BJ (cell line): ENCODE measurements around the gene LAMA5. TPM values are rescaled to one million over a fixed set of nuclear protein-coding genes. Genes with fewer than 3 reads are reported as not detected.

ENCODE experiments used
- CTCF ChIA-PET: fragments of 350-600 bp; formaldehyde crosslinking; extraction: SDS; loops from one replicate; lab custom pipeline; 2021; ENCODE audit warnings: antibody characterized with exemption, inconsistent platforms; lab: Yijun Ruan, JAX
- POLR2A ChIA-PET: fragments of 300-600 bp; sonication (Branson Sonifier 250); formaldehyde crosslinking; extraction: SDS; loops from one replicate; lab custom pipeline; 2021; ENCODE audit warnings: antibody characterized with exemption; lab: Charles Lee
- DNase-seq: peaks from one replicate; pipeline ENCODE4 v3.0.0-alpha.2; 2011; ENCODE audit warnings: low read depth
- H3K27me3 ChIP-seq: 2 replicates; pipeline ENCODE4 v1.6.0; 2011; ENCODE audit warnings: low read length; ENCODE audit not compliant: control insufficient read depth, insufficient read depth
- H3K36me3 ChIP-seq: 2 replicates; pipeline ENCODE4 v1.5.1; 2011; ENCODE audit warnings: low read length; ENCODE audit not compliant: control insufficient read depth, insufficient read depth
- H3K4me3 ChIP-seq: 2 replicates; pipeline ENCODE4 v1.5.1; 2011; ENCODE audit warnings: low read depth, mild to moderate bottlenecking, control low read depth, low read length
- CTCF ChIP-seq: IDR thresholded peaks from 2 replicates; pipeline ENCODE4 v1.5.1; 2011; ENCODE audit warnings: low read depth, mild to moderate bottlenecking, control low read depth, inconsistent platforms, low read length, moderate library complexity; ENCODE audit not compliant: insufficient read depth
- polyA plus RNA-seq: library from polyadenylated mRNA; depleted of rRNA; stranded (reverse); fragments of >200 nt; gene quantifications from 2 replicates; pipeline ENCODE4 v1.2.3, GENCODE V29; 2011

Gene LAMA5
- polyA plus RNA-seq, 1 experiment: 1.1 TPM

GRCh38 chr20:62331347-62331746, 35.8 kb downstream of the LAMA5 start:
- Histone ChIP-seq H3K36me3 (peaks cover 2% of the 10 kb centered on the region), H3K27me3 (no peaks in the 10 kb centered on the region), H3K4me3 (no peak overlapping the region)
- ChIA-PET CTCF (no interaction called here), POLR2A (no interaction called here)
- no peak for TF ChIP-seq CTCF
- DNase-seq: no peak

GRCh38 chr20:62330576-62331317, 36.4 kb downstream of the LAMA5 start:
- CTCF ChIA-PET: no interaction called here
- peaks cover 2% of the 10 kb centered on the region for H3K36me3 ChIP-seq
- POLR2A ChIA-PET: no interaction called here

GRCh38 chr20:62329389-62330377, 37.4 kb downstream of the LAMA5 start:
- TF ChIP-seq CTCF: no peak
- H3K27me3 ChIP-seq: no peaks in the 10 kb centered on the region
- ChIA-PET POLR2A (no interaction called here), CTCF (no interaction called here)
- H3K4me3 ChIP-seq: no peak overlapping the region
- no peak for DNase-seq
- H3K36me3 ChIP-seq: peaks cover 2% of the 10 kb centered on the region

More at GRCh38 chr20:62330576-62331317, 36.4 kb downstream of the LAMA5 start:
- H3K27me3 ChIP-seq: no peaks in the 10 kb centered on the region
- no peak overlapping the region for H3K4me3 ChIP-seq
- TF ChIP-seq CTCF: no peak
- no peak for DNase-seq

GRCh38 chr20:62328684-62329388, 38.3 kb downstream of the LAMA5 start:
- H3K4me3 ChIP-seq: no peak overlapping the region
- ChIA-PET CTCF (no interaction called here), POLR2A (no interaction called here)
- no peaks in the 10 kb centered on the region for H3K27me3 ChIP-seq
- TF ChIP-seq CTCF: no peak
- peaks cover 2% of the 10 kb centered on the region for H3K36me3 ChIP-seq
- DNase-seq: no peak
